Rectal smooth muscle tissue (tissue), 1 donor: ENCODE results near the gene TCTA.

Experiments used
- H3K27ac ChIP-seq: one replicate; pipeline ENCODE4 v1.7.0; 2013; ENCODE audit warnings: low read depth, low read length, inconsistent platforms
- H3K27me3 ChIP-seq: one replicate; pipeline ENCODE4 v1.7.0; 2013; ENCODE audit warnings: low read length; ENCODE audit not compliant: control insufficient read depth, insufficient read depth
- H3K36me3 ChIP-seq: one replicate; pipeline ENCODE4 v1.7.0; 2013; ENCODE audit warnings: low read length; ENCODE audit not compliant: control insufficient read depth, insufficient read depth
- H3K4me1 ChIP-seq: one replicate; pipeline ENCODE4 v1.7.0; 2013; ENCODE audit warnings: low read length; ENCODE audit not compliant: control insufficient read depth, insufficient read depth
- H3K4me3 ChIP-seq: one replicate; pipeline ENCODE4 v1.7.0; 2013; ENCODE audit warnings: low read length
- H3K9ac ChIP-seq: one replicate; pipeline ENCODE4 v1.7.0; 2013; ENCODE audit warnings: low read length

The TCTA gene

GRCh38 chr3:49413338-49413734 lies 1.1 kb downstream of the TCTA start:
- peak overlapping the region; percentile 98 for H3K4me3 ChIP-seq
- H3K4me1 ChIP-seq, result peaks cover 21% of the 10 kb centered on the region
- H3K36me3 ChIP-seq, result peaks cover 3% of the 10 kb centered on the region
- H3K9ac ChIP-seq, result no peak overlapping the region
- H3K27ac ChIP-seq, result no peak overlapping the region
- no peaks in the 10 kb centered on the region for H3K27me3 ChIP-seq

- no peaks in the 10 kb centered on the region for H3K27me3 ChIP-seq
- no peak overlapping the region for H3K27ac ChIP-seq
- H3K36me3 ChIP-seq, result peaks cover 3% of the 10 kb centered on the region
- no peak overlapping the region for H3K4me3 ChIP-seq
- peaks cover 16% of the 10 kb centered on the region for H3K4me1 ChIP-seq
- no peak overlapping the region for H3K9ac ChIP-seq
Measured at GRCh38 chr3:49414753-49415152, 2.5 kb downstream of the TCTA start.

GRCh38 chr3:49415931-49416601 lies 3.8 kb downstream of the TCTA start:
- H3K4me3 ChIP-seq, result no peak overlapping the region
- H3K4me1 ChIP-seq, result peaks cover 7% of the 10 kb centered on the region
- H3K36me3 ChIP-seq, result peaks cover 3% of the 10 kb centered on the region
- no peaks in the 10 kb centered on the region for H3K27me3 ChIP-seq
- no peak overlapping the region for H3K9ac ChIP-seq
- no peak overlapping the region for H3K27ac ChIP-seq

- H3K36me3 ChIP-seq, result peaks cover 3% of the 10 kb centered on the region
- peaks cover 7% of the 10 kb centered on the region for H3K4me1 ChIP-seq
- no peak overlapping the region for H3K27ac ChIP-seq
- no peaks in the 10 kb centered on the region for H3K27me3 ChIP-seq
- H3K4me3 ChIP-seq, result no peak overlapping the region
- H3K9ac ChIP-seq, result no peak overlapping the region
Measured at GRCh38 chr3:49416867-49417266, 4.6 kb downstream of the TCTA start.

GRCh38 chr3:49417516-49418120 lies 5.4 kb downstream of the TCTA start:
- Histone ChIP-seq H3K4me1 (peaks cover 8% of the 10 kb centered on the region), H3K27ac (no peak overlapping the region), H3K36me3 (peaks cover 3% of the 10 kb centered on the region)

GRCh38 chr3:49421890-49422378 lies 9.7 kb downstream of the TCTA start:
- Histone ChIP-seq H3K27ac (peak overlapping the region; percentile 40), H3K27me3 (no peaks in the 10 kb centered on the region), H3K9ac (no peak overlapping the region), H3K4me3 (peak overlapping the region; percentile 63), H3K4me1 (peaks cover 2% of the 10 kb centered on the region), H3K36me3 (peaks cover 8% of the 10 kb centered on the region)

More at GRCh38 chr3:49417516-49418120, 5.4 kb downstream of the TCTA start:
- no peaks in the 10 kb centered on the region for H3K27me3 ChIP-seq
- H3K4me3 ChIP-seq, result no peak overlapping the region
- no peak overlapping the region for H3K9ac ChIP-seq

- peak within 1 kb of the TSS; percentile 40 for H3K27ac ChIP-seq
- H3K9ac ChIP-seq, result no peak within 1 kb of the TSS
- H3K4me1 ChIP-seq, result peaks cover 2% of the 10 kb centered on the region
- peak within 1 kb of the TSS; percentile 63 for H3K4me3 ChIP-seq
- H3K36me3 ChIP-seq, result peaks cover 8% of the 10 kb centered on the region
- H3K27me3 ChIP-seq, result no peaks in the 10 kb centered on the region
Measured at GRCh38 chr3:49422379-49423248, 10.4 kb downstream of the TCTA start, which contains the start of gene AMT. TSS of gene AMT (minus strand) at chr3:49422473. CDS start at chr3:49422450, 23 bp downstream.

- Histone ChIP-seq H3K4me3 (no peak overlapping the region), H3K36me3 (peaks cover 8% of the 10 kb centered on the region), H3K9ac (no peak overlapping the region), H3K27ac (no peak overlapping the region), H3K27me3 (no peaks in the 10 kb centered on the region), H3K4me1 (peaks cover 4% of the 10 kb centered on the region)
Measured at GRCh38 chr3:49424816-49425215, 12.6 kb downstream of the TCTA start.

- no peak overlapping the region for H3K4me3 ChIP-seq
- peaks cover 3% of the 10 kb centered on the region for H3K4me1 ChIP-seq
- H3K27ac ChIP-seq, result no peak overlapping the region
- H3K27me3 ChIP-seq, result no peaks in the 10 kb centered on the region
- H3K36me3 ChIP-seq, result peaks cover 8% of the 10 kb centered on the region
- H3K9ac ChIP-seq, result no peak overlapping the region
Measured at GRCh38 chr3:49427586-49427985, 15.4 kb downstream of the TCTA start.

- Histone ChIP-seq H3K27me3 (no peaks in the 10 kb centered on the region), H3K4me1 (peaks cover 2% of the 10 kb centered on the region), H3K36me3 (peaks cover 8% of the 10 kb centered on the region), H3K9ac (peak overlapping the region; percentile 70), H3K4me3 (peak overlapping the region; percentile 93), H3K27ac (peak overlapping the region; percentile 93)
Measured at GRCh38 chr3:49428752-49429080, 16.5 kb downstream of the TCTA start.

- Histone ChIP-seq H3K36me3 (no peaks in the 10 kb centered on the region), H3K9ac (no peak overlapping the region), H3K4me3 (no peak overlapping the region), H3K27me3 (no peaks in the 10 kb centered on the region), H3K27ac (no peak overlapping the region), H3K4me1 (no peaks in the 10 kb centered on the region)
Measured at GRCh38 chr3:49434731-49435130, 22.5 kb downstream of the TCTA start.

- Histone ChIP-seq H3K27me3 (no peaks in the 10 kb centered on the region), H3K4me3 (no peak overlapping the region), H3K27ac (no peak overlapping the region), H3K4me1 (no peaks in the 10 kb centered on the region), H3K36me3 (no peaks in the 10 kb centered on the region), H3K9ac (no peak overlapping the region)
Measured at GRCh38 chr3:49445391-49445790, 33.2 kb downstream of the TCTA start.
